Omental fat pad (tissue), 4 donors: ENCODE data around the gene TMC4. TPM values are rescaled to one million over a fixed set of nuclear protein-coding genes. Genes with fewer than 3 reads are reported as not detected.

Experiments
- ATAC-seq: fragments of 150-250 bp; one replicate; pipeline ENCODE4 v1.9.1; 2016; ENCODE audit warnings: mild to moderate bottlenecking, moderate library complexity; ENCODE audit not compliant: low FRiP score
- DNase-seq: peaks from one replicate; pipeline ENCODE4 v3.0.0-alpha.2; 2019; ENCODE audit warnings: low spot score
- CTCF ChIP-seq, 3 donors: fragments of 450-650 bp; IDR thresholded peaks; one replicate each; pipeline ENCODE4 v1.5.1; 2016 to 2017; ENCODE audit warnings: antibody characterized with exemption in 3 of 3, mild to moderate bottlenecking in 3 of 3, moderate library complexity in 2 of 3
- total RNA-seq, 4 donors: library from RNA; depleted of rRNA; stranded (reverse); fragments of >200 nt; gene quantifications; one replicate each; pipeline ENCODE4 v1.1.0, GENCODE V29; 2016

The TMC4 gene
- total RNA-seq, 4 donors from 2014 or later = 1.2 to 4.1 (median 1.6) TPM; not detected in 1

GRCh38 chr19:54190503-54191010 lies 17.6 kb upstream of the TMC4 start:
- peak; percentile 96 for DNase-seq
- no peak for TF ChIP-seq CTCF (IDR thresholded peaks at IDR 0.05)
- ATAC-seq = peak; percentile 74

DNA sequence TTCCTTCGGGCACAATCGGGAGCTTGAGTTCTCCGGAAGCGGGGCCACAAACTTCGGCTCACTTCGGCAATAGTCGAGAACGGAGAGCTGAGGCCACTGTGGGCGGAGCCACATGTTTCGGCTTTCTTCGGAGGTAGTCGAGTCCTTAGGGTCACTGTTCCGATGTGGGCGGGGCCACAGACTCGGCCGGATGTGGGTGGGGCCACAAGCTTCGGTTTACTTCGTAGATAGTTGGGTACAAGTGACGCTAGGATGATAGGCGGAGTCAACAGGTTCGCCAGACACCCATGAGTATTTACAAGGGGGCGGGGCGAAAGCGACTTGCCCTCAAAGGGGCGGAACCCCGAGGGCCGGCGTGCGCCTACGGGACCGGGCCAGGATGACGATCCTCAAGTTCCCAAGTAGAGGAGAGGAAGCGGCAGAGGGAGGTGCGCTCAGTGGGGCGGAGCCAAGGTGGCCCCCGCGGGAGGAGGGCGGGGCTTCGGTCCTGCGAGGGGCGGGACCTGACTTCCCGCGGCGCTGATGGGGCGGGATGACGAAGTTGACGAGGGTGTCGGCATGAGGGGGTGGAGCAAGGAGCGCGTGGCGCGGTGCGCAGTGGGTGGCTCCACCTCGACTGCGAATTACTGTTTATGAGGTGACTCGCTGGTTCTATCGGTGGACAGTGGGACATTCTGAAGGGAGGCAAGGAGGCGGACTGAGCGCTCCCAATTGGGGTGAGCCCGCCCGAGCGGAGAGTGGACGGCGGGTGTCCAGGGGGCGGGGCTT lies 17.0 kb upstream of the TMC4 start:
- DNase-seq (peak; percentile 99), ATAC-seq (peak; percentile 80)
- TF ChIP-seq CTCF (IDR thresholded peaks at IDR 0.05) = no peak

- DNase-seq (no peak), ATAC-seq (peak; percentile 63)
- peak in 1 of 3 donors; percentile 19 for TF ChIP-seq CTCF (IDR thresholded peaks at IDR 0.05)
Measured at GRCh38 chr19:54189145-54189734, 16.3 kb upstream of the TMC4 start, which contains the start of gene MBOAT7. Gene MBOAT7, minus strand, starts transcription at chr19:54189580. Its CDS starts 1,072 bp downstream, at chr19:54188508.

- no peak for DNase-seq
- TF ChIP-seq CTCF (IDR thresholded peaks at IDR 0.05) = no peak
- no peak for ATAC-seq
Measured at GRCh38 chr19:54188215-54188871, 15.4 kb upstream of the TMC4 start.

DNA sequence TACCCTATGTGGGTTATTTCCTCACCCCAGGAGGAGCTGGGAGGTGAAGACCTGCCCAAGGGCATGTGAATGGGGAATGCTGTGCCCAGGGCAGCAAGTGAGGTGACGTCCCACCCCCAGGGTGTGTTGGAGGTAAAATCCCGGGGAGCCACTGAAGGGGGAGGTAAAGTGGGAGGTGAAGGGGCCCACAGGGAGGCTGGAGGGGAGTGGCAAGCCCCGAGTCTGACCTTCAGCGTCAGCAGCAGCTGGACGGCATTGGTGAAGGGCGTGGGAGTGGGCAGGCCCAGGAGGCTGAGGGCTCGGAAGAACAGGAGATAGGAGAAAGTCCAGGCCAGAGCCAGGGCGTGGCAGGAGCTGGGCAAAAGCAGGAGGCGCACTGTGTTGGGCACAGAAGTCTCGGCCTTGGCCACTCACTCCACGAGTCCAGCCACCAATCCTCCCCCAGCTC lies 14.0 kb upstream of the TMC4 start:
- TF ChIP-seq CTCF (IDR thresholded peaks at IDR 0.05) = no peak
- ATAC-seq (no peak), DNase-seq (no peak)

DNA sequence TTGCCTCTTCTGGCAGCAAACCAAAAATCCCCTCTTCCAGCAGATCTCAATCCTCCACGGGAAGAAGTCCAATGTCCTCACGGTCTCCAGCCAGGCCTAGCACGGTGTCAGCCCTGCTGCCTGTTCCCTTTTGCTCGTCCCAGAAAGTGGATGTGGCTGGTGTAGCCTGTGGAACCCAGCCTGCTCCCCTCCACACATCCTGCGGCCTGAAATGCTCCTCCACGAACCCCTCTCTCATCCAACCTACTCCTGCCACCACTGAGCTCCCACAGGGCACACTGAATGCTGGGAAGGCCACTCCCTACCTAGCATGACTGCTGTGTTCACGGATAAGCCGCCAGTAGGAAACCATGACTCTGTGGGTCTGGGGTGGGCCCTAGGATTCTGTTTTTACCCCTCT lies 13.4 kb upstream of the TMC4 start:
- ATAC-seq (no peak), DNase-seq (no peak)
- no peak for TF ChIP-seq CTCF (IDR thresholded peaks at IDR 0.05)
